WTC11 (cell line): ENCODE results near the gene ZNF593OS.

Experiments used
- AR ChIP-seq: fragments of 250-450 bp; sonication (Bioruptor Pico); IDR thresholded peaks from 2 replicates; pipeline ENCODE4 v1.9.0; 2021; ENCODE audit warnings: mild to moderate bottlenecking
- ATF3 ChIP-seq: sonication (generic); formaldehyde crosslinking; conservative IDR thresholded peaks from 2 replicates; pipeline ENCODE4 v1.8.1; 2022; ENCODE audit warnings: mild to moderate bottlenecking, missing genetic modification reagents
- CREB1 ChIP-seq: sonication (generic); formaldehyde crosslinking; IDR thresholded peaks from 2 replicates; pipeline ENCODE4 v1.8.0; 2023; ENCODE audit warnings: mild to moderate bottlenecking, missing genetic modification reagents
- CTCF ChIP-seq: fragments of 200-600 bp; IDR thresholded peaks from 2 replicates; pipeline ENCODE4 v1.8.0; 2022; ENCODE audit warnings: antibody characterized with exemption
- IRF1 ChIP-seq: sonication (generic); formaldehyde crosslinking; IDR thresholded peaks from 2 replicates; pipeline ENCODE4 v1.8.0; 2023; ENCODE audit warnings: missing genetic modification reagents
- MAX ChIP-seq: sonication (generic); formaldehyde crosslinking; IDR thresholded peaks from 2 replicates; pipeline ENCODE4 v1.8.0; 2022; ENCODE audit warnings: mild to moderate bottlenecking, missing genetic modification reagents
- STAT6 ChIP-seq: sonication (generic); formaldehyde crosslinking; conservative IDR thresholded peaks from 2 replicates; pipeline ENCODE4 v1.8.1; 2023; ENCODE audit warnings: mild to moderate bottlenecking, low read depth, missing genetic modification reagents, moderate library complexity
- USF1 ChIP-seq: sonication (generic); formaldehyde crosslinking; IDR thresholded peaks from 2 replicates; pipeline ENCODE4 v1.8.0; 2022; ENCODE audit warnings: mild to moderate bottlenecking, missing genetic modification reagents
- USF2 ChIP-seq: sonication (generic); formaldehyde crosslinking; IDR thresholded peaks from 2 replicates; pipeline ENCODE4 v1.8.1; 2023; ENCODE audit warnings: mild to moderate bottlenecking, missing genetic modification reagents, moderate library complexity
- ZNF263 ChIP-seq: sonication (generic); formaldehyde crosslinking; IDR thresholded peaks from 2 replicates; pipeline ENCODE4 v1.8.1; 2022; ENCODE audit warnings: low read depth, mild to moderate bottlenecking, moderate library complexity, missing genetic modification reagents

GRCh38 chr1:26203642-26204318 lies 32.1 kb upstream of the ZNF593OS start:
- TF ChIP-seq CTCF (no peak), MAX (CRISPR knock-in tag) (no peak), CREB1 (CRISPR knock-in tag) (no peak), USF2 (CRISPR knock-in tag) (no peak), AR (CRISPR knock-in tag) (no peak), IRF1 (CRISPR knock-in tag) (no peak), USF1 (CRISPR knock-in tag) (no peak), ATF3 (no peak), STAT6 (CRISPR knock-in tag) (no peak), ZNF263 (CRISPR knock-in tag) (no peak)
